Mesothelial cell of epicardium (in vitro differentiated cells): ENCODE results near the gene NCBP3. TPM values are rescaled to one million over a fixed set of nuclear protein-coding genes. Genes with fewer than 3 reads are reported as not detected.

Experiments used
- DNase-seq, 2 experiments: peaks; one replicate each; pipeline ENCODE4 v3.0.0; 2021; ENCODE audit warnings: low spot score in 2 of 2; ENCODE audit not compliant: unreplicated experiment in 2 of 2
- H3K27ac Mint-ChIP-seq: 2 replicates; pipeline ENCODE4 v1.8.0; 2021; ENCODE audit warnings: mixed read lengths
- H3K27me3 Mint-ChIP-seq: 2 replicates; pipeline ENCODE4 v1.8.0; 2021; ENCODE audit warnings: low read depth, mixed read lengths
- H3K36me3 Mint-ChIP-seq: 2 replicates; pipeline ENCODE4 v1.8.0; 2021; ENCODE audit warnings: mixed read lengths
- H3K4me1 Mint-ChIP-seq: 2 replicates; pipeline ENCODE4 v1.8.0; 2021; ENCODE audit warnings: mixed read lengths
- H3K4me3 Mint-ChIP-seq: 2 replicates; pipeline ENCODE4 v1.8.0; 2021; ENCODE audit warnings: mild to moderate bottlenecking, moderate library complexity, mixed read lengths
- H3K9me3 Mint-ChIP-seq: 2 replicates; pipeline ENCODE4 v1.8.0; 2021; ENCODE audit warnings: mixed read lengths
- CTCF ChIP-seq: fragments of 200-600 bp; sonication (generic); IDR thresholded peaks from one replicate; pipeline ENCODE4 v1.5.0; 2021; ENCODE audit warnings: antibody characterized with exemption; ENCODE audit not compliant: unreplicated experiment
- total RNA-seq: library from RNA; stranded (reverse); gene quantifications from 3 replicates; pipeline ENCODE4 v1.2.1, GENCODE V29; 2021

The NCBP3 gene
- total RNA-seq, 1 donor from 2014 or later = 97.0 TPM

GRCh38 chr17:3773966-3774365 is 72.1 kb downstream of the NCBP3 start:
- no peaks in the 10 kb centered on the region for H3K9me3 Mint-ChIP-seq
- H3K27ac Mint-ChIP-seq = no peak overlapping the region
- H3K36me3 Mint-ChIP-seq = no peaks in the 10 kb centered on the region
- DNase-seq = no peak
- TF ChIP-seq CTCF = no peak
- no peak overlapping the region for H3K4me3 Mint-ChIP-seq
- H3K4me1 Mint-ChIP-seq = no peaks in the 10 kb centered on the region
- no peaks in the 10 kb centered on the region for H3K27me3 Mint-ChIP-seq

GRCh38 chr17:3773511-3773910 is 72.5 kb downstream of the NCBP3 start:
- Mint-ChIP-seq H3K4me1 (no peaks in the 10 kb centered on the region), H3K27ac (no peak overlapping the region), H3K27me3 (no peaks in the 10 kb centered on the region), H3K36me3 (no peaks in the 10 kb centered on the region), H3K4me3 (no peak overlapping the region), H3K9me3 (no peaks in the 10 kb centered on the region)
- no peak for TF ChIP-seq CTCF
- DNase-seq = no peak

- Mint-ChIP-seq H3K4me3 (no peak overlapping the region), H3K9me3 (no peaks in the 10 kb centered on the region), H3K4me1 (no peaks in the 10 kb centered on the region), H3K27me3 (no peaks in the 10 kb centered on the region), H3K27ac (no peak overlapping the region), H3K36me3 (no peaks in the 10 kb centered on the region)
- DNase-seq = no peak
- no peak for TF ChIP-seq CTCF
Observed at GRCh38 chr17:3772764-3773163, 73.3 kb downstream of the NCBP3 start.

- Mint-ChIP-seq H3K27me3 (no peaks in the 10 kb centered on the region), H3K4me3 (no peak overlapping the region), H3K4me1 (no peaks in the 10 kb centered on the region), H3K36me3 (no peaks in the 10 kb centered on the region), H3K9me3 (peaks cover 7% of the 10 kb centered on the region), H3K27ac (no peak overlapping the region)
- no peak for TF ChIP-seq CTCF
- no peak for DNase-seq
Observed at GRCh38 chr17:3771140-3771539, 74.9 kb downstream of the NCBP3 start.

- TF ChIP-seq CTCF = no peak
- no peaks in the 10 kb centered on the region for H3K27me3 Mint-ChIP-seq
- no peaks in the 10 kb centered on the region for H3K36me3 Mint-ChIP-seq
- H3K4me3 Mint-ChIP-seq = no peak overlapping the region
- DNase-seq = no peak
- peaks cover 7% of the 10 kb centered on the region for H3K9me3 Mint-ChIP-seq
- H3K27ac Mint-ChIP-seq = no peak overlapping the region
- H3K4me1 Mint-ChIP-seq = no peaks in the 10 kb centered on the region
Observed at GRCh38 chr17:3770466-3770865, 75.6 kb downstream of the NCBP3 start.

GRCh38 chr17:3768769-3769168 is 77.3 kb downstream of the NCBP3 start:
- no peak for TF ChIP-seq CTCF
- no peaks in the 10 kb centered on the region for H3K36me3 Mint-ChIP-seq
- no peaks in the 10 kb centered on the region for H3K27me3 Mint-ChIP-seq
- peaks cover 7% of the 10 kb centered on the region for H3K9me3 Mint-ChIP-seq
- H3K4me1 Mint-ChIP-seq = no peaks in the 10 kb centered on the region
- H3K4me3 Mint-ChIP-seq = no peak overlapping the region
- no peak overlapping the region for H3K27ac Mint-ChIP-seq
- no peak for DNase-seq
